Measurements from ENCODE around the gene EYA2. TPM values are rescaled to one million over a fixed set of nuclear protein-coding genes. Genes with fewer than 3 reads are reported as not detected.
"Not testable (repeated sequence)": the region's sequence is repeated elsewhere in the genome, so short reads cannot be mapped to it uniquely, and the experiment has no call there.

The EYA2 gene
- total RNA-seq, 2 donors from 2014 or later, result 0.22 TPM; not detected in 1

DNA sequence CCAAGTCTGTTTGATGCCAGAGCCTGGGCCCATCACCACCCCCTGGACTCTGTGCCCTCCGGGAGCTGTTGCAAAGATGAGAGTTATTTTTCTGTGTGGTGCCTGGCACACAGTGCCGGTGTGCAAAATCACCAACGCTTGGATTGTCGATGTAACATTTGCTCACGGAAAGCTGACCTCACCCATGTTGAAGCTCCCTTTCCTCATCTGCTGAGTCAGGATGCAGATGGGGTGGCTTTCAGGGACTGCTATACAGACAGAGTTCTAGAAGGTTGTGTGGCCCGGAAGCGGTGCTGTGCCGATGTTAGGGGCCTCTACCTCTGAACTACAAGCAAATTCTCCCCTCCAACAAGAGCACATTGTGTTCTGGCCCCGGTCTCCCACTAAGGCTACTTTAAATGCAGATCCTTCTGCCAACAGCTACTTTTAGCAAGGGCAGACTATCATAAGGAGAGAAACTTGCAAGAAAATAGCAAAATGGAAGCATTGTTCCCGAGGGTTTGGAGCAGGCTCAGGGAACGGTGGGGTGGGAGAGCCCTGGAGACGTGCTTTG is 34.0 kb downstream of the EYA2 start:
- DNase-seq (no peak), ATAC-seq (no peak)
- no peaks in the 10 kb centered on the region for H3K9me3 ChIP-seq (ENCODE audit: control insufficient read depth, low read length, poor library complexity, severe bottlenecking)
- H3K4me1 Mint-ChIP-seq, result no peaks in the 10 kb centered on the region
- no peak overlapping the region for H3K4me3 Mint-ChIP-seq
- no peak overlapping the region for H3K27ac Mint-ChIP-seq
- H3K27me3 Mint-ChIP-seq, result peaks cover 55% of the 10 kb centered on the region
- H3K36me3 Mint-ChIP-seq (ENCODE audit: low read depth), result peaks cover 2% of the 10 kb centered on the region

DNA sequence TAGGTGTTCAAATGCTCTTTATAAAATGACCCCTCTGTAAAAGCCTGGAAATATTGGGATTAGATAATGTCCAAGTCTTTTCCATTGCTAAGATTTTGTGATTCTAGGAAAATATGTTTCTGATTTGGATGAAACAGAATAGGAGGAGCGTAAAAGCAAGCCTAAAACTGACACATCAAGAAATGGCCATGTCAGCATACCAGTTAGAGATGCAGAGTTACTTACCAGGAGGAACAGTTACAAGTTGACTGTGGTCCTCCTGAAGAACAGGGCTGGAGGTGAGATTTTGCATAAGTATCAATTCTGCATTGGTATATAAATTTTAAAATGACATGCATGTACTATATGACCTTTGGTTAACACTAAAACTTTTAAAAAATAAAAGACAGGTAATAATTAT is 35.3 kb downstream of the EYA2 start:
- Mint-ChIP-seq H3K27ac (no peak overlapping the region), H3K4me3 (no peak overlapping the region), H3K4me1 (no peaks in the 10 kb centered on the region), H3K27me3 (peaks cover 65% of the 10 kb centered on the region), H3K36me3 (ENCODE audit: low read depth) (peaks cover 5% of the 10 kb centered on the region)
- H3K9me3 ChIP-seq (ENCODE audit: control insufficient read depth, low read length, poor library complexity, severe bottlenecking), result no peaks in the 10 kb centered on the region
- no peak for DNase-seq
- no peak for ATAC-seq

- no peak overlapping the region for H3K27ac Mint-ChIP-seq
- no peaks in the 10 kb centered on the region for H3K4me1 Mint-ChIP-seq
- ATAC-seq (no peak), DNase-seq (no peak)
- H3K4me3 Mint-ChIP-seq, result no peak overlapping the region
- peaks cover 64% of the 10 kb centered on the region for H3K27me3 Mint-ChIP-seq
- peaks cover 5% of the 10 kb centered on the region for H3K36me3 Mint-ChIP-seq (ENCODE audit: low read depth)
- H3K9me3 ChIP-seq (ENCODE audit: control insufficient read depth, low read length, poor library complexity, severe bottlenecking), result no peaks in the 10 kb centered on the region
Measured at GRCh38 chr20:46930640-46931339, 36.1 kb downstream of the EYA2 start.

DNA sequence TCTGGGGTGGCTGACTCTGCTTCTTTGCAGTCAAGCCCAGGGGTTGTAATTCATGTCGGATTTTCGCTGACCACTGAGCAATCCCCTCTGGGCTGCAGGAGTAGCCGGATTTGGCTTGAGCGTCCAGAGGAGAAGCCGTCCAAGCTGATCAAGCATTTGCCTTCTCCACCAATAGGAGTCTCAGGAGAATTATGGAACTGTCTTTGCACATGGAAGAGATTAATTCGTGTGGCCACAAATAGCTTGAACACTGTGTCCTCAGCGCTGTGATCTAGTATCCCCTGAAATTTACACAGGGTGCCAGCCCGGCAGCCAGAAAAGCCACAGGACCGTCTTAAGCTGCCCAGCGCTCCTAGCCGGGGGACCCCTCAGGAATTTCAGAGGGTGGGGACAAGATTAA is 37.1 kb downstream of the EYA2 start:
- DNase-seq, result no peak
- H3K36me3 Mint-ChIP-seq (ENCODE audit: low read depth), result peaks cover 5% of the 10 kb centered on the region
- ATAC-seq, result no peak
- peaks cover 64% of the 10 kb centered on the region for H3K27me3 Mint-ChIP-seq
- no peaks in the 10 kb centered on the region for H3K4me1 Mint-ChIP-seq
- H3K9me3 ChIP-seq (ENCODE audit: control insufficient read depth, low read length, poor library complexity, severe bottlenecking), result no peaks in the 10 kb centered on the region
- H3K4me3 Mint-ChIP-seq, result no peak overlapping the region
- no peak overlapping the region for H3K27ac Mint-ChIP-seq

DNA sequence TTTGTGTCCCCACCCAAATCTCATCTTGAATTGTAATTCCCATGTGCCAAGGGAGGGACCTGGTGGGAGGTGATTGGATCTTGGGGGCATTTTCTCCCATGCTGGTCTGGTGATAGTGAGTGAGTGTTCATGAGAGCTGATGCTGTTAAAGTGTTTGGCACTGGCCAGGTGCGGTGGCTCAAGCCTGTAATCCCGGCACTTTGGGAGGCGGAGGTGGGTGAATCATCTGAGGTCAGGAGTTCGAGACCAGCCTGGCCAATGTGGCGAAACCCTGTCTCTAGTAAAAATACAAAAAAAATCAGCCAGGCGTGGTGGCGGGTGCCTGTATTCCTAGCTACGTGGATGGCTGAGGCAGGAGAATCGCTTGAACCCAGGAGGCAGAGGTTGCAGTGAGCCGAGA is 37.8 kb downstream of the EYA2 start:
- not testable (repeated sequence) for H3K27ac Mint-ChIP-seq; H3K4me1 Mint-ChIP-seq; H3K9me3 ChIP-seq (ENCODE audit: control insufficient read depth, low read length, poor library complexity, severe bottlenecking); DNase-seq; H3K36me3 Mint-ChIP-seq (ENCODE audit: low read depth); H3K4me3 Mint-ChIP-seq; ATAC-seq
- H3K27me3 Mint-ChIP-seq, result peaks cover 64% of the 10 kb centered on the region

DNA sequence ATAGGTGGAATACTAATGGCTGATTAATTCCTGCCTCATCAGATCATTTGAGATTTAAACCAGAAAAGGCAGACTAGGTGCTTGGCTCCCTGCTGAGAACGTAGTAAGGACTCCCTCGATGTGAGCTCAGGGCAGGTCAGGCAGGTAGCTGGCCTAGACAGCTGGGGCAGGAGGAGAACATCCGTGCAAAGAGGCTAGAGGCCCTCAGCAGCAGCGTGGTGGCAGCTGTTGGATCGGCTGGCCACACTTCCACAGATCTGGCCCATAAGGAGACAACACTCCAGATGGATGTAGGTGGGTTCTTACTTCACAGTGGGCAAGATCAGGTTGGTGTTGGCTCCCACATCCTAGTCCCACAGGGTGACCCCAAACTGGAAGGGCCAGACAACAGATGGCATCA is 38.5 kb downstream of the EYA2 start:
- Mint-ChIP-seq H3K4me1 (no peaks in the 10 kb centered on the region), H3K27ac (no peak overlapping the region), H3K27me3 (peaks cover 64% of the 10 kb centered on the region), H3K4me3 (no peak overlapping the region), H3K36me3 (ENCODE audit: low read depth) (peaks cover 5% of the 10 kb centered on the region)
- H3K9me3 ChIP-seq (ENCODE audit: control insufficient read depth, low read length, poor library complexity, severe bottlenecking), result no peaks in the 10 kb centered on the region
- DNase-seq (no peak), ATAC-seq (no peak)

- H3K27ac Mint-ChIP-seq, result no peak overlapping the region
- peaks cover 5% of the 10 kb centered on the region for H3K36me3 Mint-ChIP-seq (ENCODE audit: low read depth)
- H3K9me3 ChIP-seq (ENCODE audit: control insufficient read depth, low read length, poor library complexity, severe bottlenecking), result no peaks in the 10 kb centered on the region
- peaks cover 51% of the 10 kb centered on the region for H3K27me3 Mint-ChIP-seq
- no peak overlapping the region for H3K4me3 Mint-ChIP-seq
- ATAC-seq (no peak), DNase-seq (no peak)
- no peaks in the 10 kb centered on the region for H3K4me1 Mint-ChIP-seq
Measured at GRCh38 chr20:46934746-46935287, 40.2 kb downstream of the EYA2 start.

GRCh38 chr20:46935394-46936017 is 40.9 kb downstream of the EYA2 start:
- no peak for ATAC-seq
- peaks cover 5% of the 10 kb centered on the region for H3K36me3 Mint-ChIP-seq (ENCODE audit: low read depth)
- no peak for DNase-seq
- no peaks in the 10 kb centered on the region for H3K9me3 ChIP-seq (ENCODE audit: control insufficient read depth, low read length, poor library complexity, severe bottlenecking)
- H3K27me3 Mint-ChIP-seq, result peaks cover 44% of the 10 kb centered on the region
- no peak overlapping the region for H3K27ac Mint-ChIP-seq
- no peaks in the 10 kb centered on the region for H3K4me1 Mint-ChIP-seq
- no peak overlapping the region for H3K4me3 Mint-ChIP-seq

- no peak for DNase-seq
- no peaks in the 10 kb centered on the region for H3K9me3 ChIP-seq (ENCODE audit: control insufficient read depth, low read length, poor library complexity, severe bottlenecking)
- H3K4me3 Mint-ChIP-seq, result no peak overlapping the region
- no peak overlapping the region for H3K27ac Mint-ChIP-seq
- H3K36me3 Mint-ChIP-seq (ENCODE audit: low read depth), result peaks cover 5% of the 10 kb centered on the region
- H3K27me3 Mint-ChIP-seq, result peaks cover 36% of the 10 kb centered on the region
- no peak for ATAC-seq
- no peaks in the 10 kb centered on the region for H3K4me1 Mint-ChIP-seq
Measured at GRCh38 chr20:46936415-46937156, 41.9 kb downstream of the EYA2 start.

- H3K4me1 Mint-ChIP-seq, result no peaks in the 10 kb centered on the region
- no peak for DNase-seq
- no peak for ATAC-seq
- no peaks in the 10 kb centered on the region for H3K9me3 ChIP-seq (ENCODE audit: control insufficient read depth, low read length, poor library complexity, severe bottlenecking)
- no peak overlapping the region for H3K27ac Mint-ChIP-seq
- H3K4me3 Mint-ChIP-seq, result no peak overlapping the region
- peaks cover 33% of the 10 kb centered on the region for H3K27me3 Mint-ChIP-seq
- H3K36me3 Mint-ChIP-seq (ENCODE audit: low read depth), result peaks cover 5% of the 10 kb centered on the region
Measured at GRCh38 chr20:46937157-46937523, 42.5 kb downstream of the EYA2 start.

- Mint-ChIP-seq H3K4me3 (no peak overlapping the region), H3K36me3 (ENCODE audit: low read depth) (peaks cover 5% of the 10 kb centered on the region), H3K27me3 (peaks cover 28% of the 10 kb centered on the region), H3K4me1 (no peaks in the 10 kb centered on the region), H3K27ac (no peak overlapping the region)
- no peaks in the 10 kb centered on the region for H3K9me3 ChIP-seq (ENCODE audit: control insufficient read depth, low read length, poor library complexity, severe bottlenecking)
- DNase-seq (no peak), ATAC-seq (no peak)
Measured at GRCh38 chr20:46937533-46938226, 43.0 kb downstream of the EYA2 start.

GRCh38 chr20:46938434-46938833 is 43.8 kb downstream of the EYA2 start:
- DNase-seq, result no peak
- peaks cover 3% of the 10 kb centered on the region for H3K36me3 Mint-ChIP-seq (ENCODE audit: low read depth)
- no peak for ATAC-seq
- H3K4me3 Mint-ChIP-seq, result no peak overlapping the region
- H3K27ac Mint-ChIP-seq, result no peak overlapping the region
- H3K4me1 Mint-ChIP-seq, result no peaks in the 10 kb centered on the region
- H3K9me3 ChIP-seq (ENCODE audit: control insufficient read depth, low read length, poor library complexity, severe bottlenecking), result no peaks in the 10 kb centered on the region
- H3K27me3 Mint-ChIP-seq, result peaks cover 21% of the 10 kb centered on the region

All from T-helper 17 cell (primary cell).